Neural cell (in vitro differentiated cells): Measurements from ENCODE around the gene SLC7A14. TPM values are rescaled to one million over a fixed set of nuclear protein-coding genes. Genes with fewer than 3 reads are reported as not detected.

Source experiments
- H2AFZ ChIP-seq: fragments of 200-600, 300-800 bp; sonication (generic), shearing (Covaris generic); 2 replicates; pipeline ENCODE4 v1.6.0; 2014; ENCODE audit warnings: low read depth, mild to moderate bottlenecking, antibody characterized with exemption, low read length, moderate library complexity
- H3F3A ChIP-seq: fragments of 200-600 bp; shearing (Covaris generic); 2 replicates; pipeline ENCODE4 v1.6.1; 2016; ENCODE audit warnings: mild to moderate bottlenecking, moderate library complexity, mixed read lengths, antibody characterized with exemption, low read length; ENCODE audit not compliant: insufficient read depth, poor library complexity, severe bottlenecking
- H3K27ac ChIP-seq: fragments of 200-600, 300-800 bp; sonication (generic), shearing (Covaris generic); 2 replicates; pipeline ENCODE4 v1.5.1; 2014; ENCODE audit warnings: mild to moderate bottlenecking, low read length, moderate library complexity
- H3K27me3 ChIP-seq: fragments of 300-800, 200-600 bp; sonication (generic), shearing (Covaris generic); 2 replicates; pipeline ENCODE4 v1.6.0; 2014; ENCODE audit warnings: mild to moderate bottlenecking, low read depth, low read length, moderate library complexity; ENCODE audit not compliant: insufficient read depth
- H3K36me3 ChIP-seq: fragments of 300-800, 200-600 bp; sonication (generic), shearing (Covaris generic); 2 replicates; pipeline ENCODE4 v1.5.1; 2014; ENCODE audit warnings: mild to moderate bottlenecking, antibody characterized with exemption, low read length, moderate library complexity; ENCODE audit not compliant: insufficient read depth
- H3K4me2 ChIP-seq: fragments of 300-800, 200-600 bp; sonication (generic), shearing (Covaris generic); 2 replicates; pipeline ENCODE4 v1.6.0; 2014; ENCODE audit warnings: mild to moderate bottlenecking, low read length
- H3K4me3 ChIP-seq: fragments of 300-800, 200-600 bp; sonication (generic), shearing (Covaris generic); 2 replicates; pipeline ENCODE4 v1.5.1; 2014; ENCODE audit warnings: mild to moderate bottlenecking, low read length, moderate library complexity
- H3K79me2 ChIP-seq: fragments of 200-600 bp; shearing (Covaris generic); replicated peaks from 2 replicates; pipeline ENCODE4 v1.6.0; 2014; ENCODE audit warnings: mild to moderate bottlenecking, low read length, moderate library complexity; ENCODE audit not compliant: insufficient read depth
- H3K9ac ChIP-seq: fragments of 300-800, 200-600 bp; sonication (generic), shearing (Covaris generic); 2 replicates; pipeline ENCODE4 v1.6.1; 2016; ENCODE audit warnings: mild to moderate bottlenecking, low read length, mixed read lengths
- H3K9me2 ChIP-seq: fragments of 200-600 bp; shearing (Covaris generic); 2 replicates; pipeline ENCODE4 v1.6.1; 2016; ENCODE audit warnings: mild to moderate bottlenecking, low read length, mixed read lengths; ENCODE audit not compliant: insufficient read depth
- H3K9me3 ChIP-seq: fragments of 200-600, 300-800 bp; sonication (generic), shearing (Covaris generic); 2 replicates; pipeline ENCODE4 v1.6.1; 2016; ENCODE audit warnings: mild to moderate bottlenecking, mixed run types, low read length, moderate library complexity, mixed read lengths
- H4K20me1 ChIP-seq: fragments of 200-600 bp; shearing (Covaris generic); 2 replicates; pipeline ENCODE4 v1.6.1; 2016; ENCODE audit warnings: mild to moderate bottlenecking, mixed run types; ENCODE audit not compliant: insufficient read depth
- EP300 ChIP-seq: fragments of 450-650 bp; conservative IDR thresholded peaks from 2 replicates; pipeline ENCODE4 v1.6.1; 2014; ENCODE audit warnings: antibody characterized with exemption, mild to moderate bottlenecking, moderate library complexity; ENCODE audit not compliant: poor library complexity, severe bottlenecking
- EZH2 ChIP-seq: fragments of 200-600, 300-800 bp; shearing (Covaris generic), sonication (generic); IDR thresholded peaks from 2 replicates; pipeline ENCODE4 v1.6.1; 2014; ENCODE audit warnings: antibody characterized with exemption, low read length, borderline replicate concordance, mild to moderate bottlenecking; ENCODE audit not compliant: insufficient read depth, poor library complexity, severe bottlenecking
- MXI1 ChIP-seq: fragments of 450-650 bp; conservative IDR thresholded peaks from 2 replicates; pipeline ENCODE4 v1.6.1; 2014; ENCODE audit warnings: antibody characterized with exemption, mild to moderate bottlenecking; ENCODE audit not compliant: poor library complexity, severe bottlenecking
- POLR2AphosphoS5 ChIP-seq: IDR thresholded peaks from 2 replicates; pipeline ENCODE4 v1.6.1; 2012
- RAD21 ChIP-seq: fragments of 450-650 bp; conservative IDR thresholded peaks from 2 replicates; pipeline ENCODE4 v1.6.1; 2014; ENCODE audit warnings: antibody characterized with exemption, mild to moderate bottlenecking, moderate library complexity
- SMC3 ChIP-seq: fragments of 450-650 bp; conservative IDR thresholded peaks from 2 replicates; pipeline ENCODE4 v1.6.1; 2014; ENCODE audit warnings: antibody characterized with exemption, mild to moderate bottlenecking, moderate library complexity; ENCODE audit not compliant: poor library complexity
- TAF1 ChIP-seq: IDR thresholded peaks from 2 replicates; pipeline ENCODE4 v1.6.1; 2012; ENCODE audit warnings: low read depth
- polyA plus RNA-seq: library from polyadenylated mRNA; depleted of rRNA; stranded (reverse); fragments of >200 nt; gene quantifications from 2 replicates; pipeline ENCODE4 v1.2.3, GENCODE V29; 2014
- TF ChIP-seq, protein P1 (sequence below): fragments of 450-650 bp; IDR thresholded peaks from 2 replicates; pipeline ENCODE4 v1.5.1; 2014; ENCODE audit warnings: antibody characterized with exemption, mild to moderate bottlenecking, moderate library complexity; ENCODE audit not compliant: poor library complexity, severe bottlenecking
- TF ChIP-seq, protein P2 (sequence below): IDR thresholded peaks from 2 replicates; pipeline ENCODE4 v1.6.1; 2012; ENCODE audit warnings: borderline replicate concordance

SLC7A14 gene
- polyA plus RNA-seq, 1 donor from 2014 or later = 5.1 TPM

DNA sequence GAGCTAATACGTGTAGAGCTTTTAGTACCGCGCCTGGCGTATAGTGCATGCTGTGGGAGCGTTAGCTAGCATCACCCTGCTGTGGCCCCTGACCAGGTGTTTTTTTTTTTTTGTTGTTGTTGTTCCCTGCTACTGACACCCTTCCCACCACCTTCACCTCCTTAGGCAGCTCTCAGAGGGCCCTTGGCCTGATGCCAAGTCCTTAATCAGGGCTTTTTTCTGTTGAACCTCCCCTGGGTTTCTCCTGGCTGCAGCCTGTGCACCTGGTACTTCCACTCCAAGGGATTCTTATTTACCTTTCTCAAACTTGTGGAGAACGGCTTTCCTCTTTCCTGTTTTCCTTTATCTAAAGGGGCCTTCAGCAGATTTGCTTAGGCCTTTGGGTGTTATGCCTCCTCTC, 53.3 kb downstream of the SLC7A14 start:
- H3K27ac ChIP-seq = no peak overlapping the region
- H3K4me2 ChIP-seq = no peak overlapping the region
- H4K20me1 ChIP-seq = no peaks in the 10 kb centered on the region
- no peak overlapping the region for H3K9ac ChIP-seq
- TF ChIP-seq EZH2 (no peak), EP300 (no peak), RAD21 (no peak), SMC3 (no peak), MXI1 (no peak), TAF1 (no peak), POLR2AphosphoS5 (no peak)
- TF ChIP-seq, protein P1, sequence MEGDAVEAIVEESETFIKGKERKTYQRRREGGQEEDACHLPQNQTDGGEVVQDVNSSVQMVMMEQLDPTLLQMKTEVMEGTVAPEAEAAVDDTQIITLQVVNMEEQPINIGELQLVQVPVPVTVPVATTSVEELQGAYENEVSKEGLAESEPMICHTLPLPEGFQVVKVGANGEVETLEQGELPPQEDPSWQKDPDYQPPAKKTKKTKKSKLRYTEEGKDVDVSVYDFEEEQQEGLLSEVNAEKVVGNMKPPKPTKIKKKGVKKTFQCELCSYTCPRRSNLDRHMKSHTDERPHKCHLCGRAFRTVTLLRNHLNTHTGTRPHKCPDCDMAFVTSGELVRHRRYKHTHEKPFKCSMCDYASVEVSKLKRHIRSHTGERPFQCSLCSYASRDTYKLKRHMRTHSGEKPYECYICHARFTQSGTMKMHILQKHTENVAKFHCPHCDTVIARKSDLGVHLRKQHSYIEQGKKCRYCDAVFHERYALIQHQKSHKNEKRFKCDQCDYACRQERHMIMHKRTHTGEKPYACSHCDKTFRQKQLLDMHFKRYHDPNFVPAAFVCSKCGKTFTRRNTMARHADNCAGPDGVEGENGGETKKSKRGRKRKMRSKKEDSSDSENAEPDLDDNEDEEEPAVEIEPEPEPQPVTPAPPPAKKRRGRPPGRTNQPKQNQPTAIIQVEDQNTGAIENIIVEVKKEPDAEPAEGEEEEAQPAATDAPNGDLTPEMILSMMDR = no peak
- TF ChIP-seq, protein P2, sequence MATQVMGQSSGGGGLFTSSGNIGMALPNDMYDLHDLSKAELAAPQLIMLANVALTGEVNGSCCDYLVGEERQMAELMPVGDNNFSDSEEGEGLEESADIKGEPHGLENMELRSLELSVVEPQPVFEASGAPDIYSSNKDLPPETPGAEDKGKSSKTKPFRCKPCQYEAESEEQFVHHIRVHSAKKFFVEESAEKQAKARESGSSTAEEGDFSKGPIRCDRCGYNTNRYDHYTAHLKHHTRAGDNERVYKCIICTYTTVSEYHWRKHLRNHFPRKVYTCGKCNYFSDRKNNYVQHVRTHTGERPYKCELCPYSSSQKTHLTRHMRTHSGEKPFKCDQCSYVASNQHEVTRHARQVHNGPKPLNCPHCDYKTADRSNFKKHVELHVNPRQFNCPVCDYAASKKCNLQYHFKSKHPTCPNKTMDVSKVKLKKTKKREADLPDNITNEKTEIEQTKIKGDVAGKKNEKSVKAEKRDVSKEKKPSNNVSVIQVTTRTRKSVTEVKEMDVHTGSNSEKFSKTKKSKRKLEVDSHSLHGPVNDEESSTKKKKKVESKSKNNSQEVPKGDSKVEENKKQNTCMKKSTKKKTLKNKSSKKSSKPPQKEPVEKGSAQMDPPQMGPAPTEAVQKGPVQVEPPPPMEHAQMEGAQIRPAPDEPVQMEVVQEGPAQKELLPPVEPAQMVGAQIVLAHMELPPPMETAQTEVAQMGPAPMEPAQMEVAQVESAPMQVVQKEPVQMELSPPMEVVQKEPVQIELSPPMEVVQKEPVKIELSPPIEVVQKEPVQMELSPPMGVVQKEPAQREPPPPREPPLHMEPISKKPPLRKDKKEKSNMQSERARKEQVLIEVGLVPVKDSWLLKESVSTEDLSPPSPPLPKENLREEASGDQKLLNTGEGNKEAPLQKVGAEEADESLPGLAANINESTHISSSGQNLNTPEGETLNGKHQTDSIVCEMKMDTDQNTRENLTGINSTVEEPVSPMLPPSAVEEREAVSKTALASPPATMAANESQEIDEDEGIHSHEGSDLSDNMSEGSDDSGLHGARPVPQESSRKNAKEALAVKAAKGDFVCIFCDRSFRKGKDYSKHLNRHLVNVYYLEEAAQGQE = no peak
- no peak overlapping the region for H2AFZ ChIP-seq
- no peaks in the 10 kb centered on the region for H3K27me3 ChIP-seq
- H3K79me2 ChIP-seq = no peaks in the 10 kb centered on the region
- H3K9me2 ChIP-seq = no peaks in the 10 kb centered on the region
- H3K4me3 ChIP-seq = no peak overlapping the region
- H3K36me3 ChIP-seq = no peaks in the 10 kb centered on the region
- no peaks in the 10 kb centered on the region for H3F3A ChIP-seq
- H3K9me3 ChIP-seq = no peaks in the 10 kb centered on the region

DNA sequence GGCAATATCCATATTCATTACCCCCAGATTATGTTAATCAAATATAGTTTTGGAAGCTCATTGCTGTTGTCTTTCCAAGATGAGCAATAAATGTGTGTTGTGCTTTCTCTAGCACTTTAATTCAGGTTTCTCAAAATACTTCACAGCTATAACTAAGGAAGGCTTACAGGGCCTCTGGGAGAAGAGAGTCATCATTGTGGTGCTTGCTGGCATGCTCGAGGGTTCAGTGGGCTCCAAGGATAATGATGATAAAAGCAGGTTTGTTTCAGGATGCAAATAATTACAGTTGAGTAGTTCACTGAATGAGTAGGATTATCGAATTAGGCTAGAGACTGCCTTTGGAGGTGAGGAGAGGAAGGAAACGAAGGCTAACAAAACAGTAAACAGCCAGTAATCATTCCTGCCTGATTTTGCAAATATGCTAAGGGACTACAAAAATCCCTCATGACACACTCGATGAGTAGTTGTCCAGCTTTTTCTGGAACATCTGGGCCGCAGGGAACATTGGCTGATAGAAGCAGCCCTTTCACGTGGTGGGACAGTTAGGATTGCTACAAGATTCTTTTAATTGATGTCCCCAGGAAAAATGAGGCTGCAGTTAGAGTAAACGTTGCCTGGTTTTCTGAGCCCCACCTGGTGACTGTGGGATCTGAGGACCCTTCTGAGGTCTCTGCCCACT, 54.1 kb downstream of the SLC7A14 start:
- no peaks in the 10 kb centered on the region for H3K9me2 ChIP-seq
- H3K79me2 ChIP-seq = no peaks in the 10 kb centered on the region
- no peak overlapping the region for H2AFZ ChIP-seq
- no peak overlapping the region for H3K4me3 ChIP-seq
- TF ChIP-seq, protein P2 = no peak
- TF ChIP-seq TAF1 (no peak), EZH2 (no peak), MXI1 (no peak), POLR2AphosphoS5 (no peak), RAD21 (no peak), EP300 (no peak), SMC3 (no peak)
- TF ChIP-seq, protein P1 = no peak
- no peaks in the 10 kb centered on the region for H4K20me1 ChIP-seq
- H3K36me3 ChIP-seq = no peaks in the 10 kb centered on the region
- no peak overlapping the region for H3K27ac ChIP-seq
- no peak overlapping the region for H3K9ac ChIP-seq
- no peaks in the 10 kb centered on the region for H3F3A ChIP-seq
- no peaks in the 10 kb centered on the region for H3K27me3 ChIP-seq
- H3K9me3 ChIP-seq = no peaks in the 10 kb centered on the region
- no peak overlapping the region for H3K4me2 ChIP-seq
